Measurements from ENCODE around the gene DENND1C.

DNA sequence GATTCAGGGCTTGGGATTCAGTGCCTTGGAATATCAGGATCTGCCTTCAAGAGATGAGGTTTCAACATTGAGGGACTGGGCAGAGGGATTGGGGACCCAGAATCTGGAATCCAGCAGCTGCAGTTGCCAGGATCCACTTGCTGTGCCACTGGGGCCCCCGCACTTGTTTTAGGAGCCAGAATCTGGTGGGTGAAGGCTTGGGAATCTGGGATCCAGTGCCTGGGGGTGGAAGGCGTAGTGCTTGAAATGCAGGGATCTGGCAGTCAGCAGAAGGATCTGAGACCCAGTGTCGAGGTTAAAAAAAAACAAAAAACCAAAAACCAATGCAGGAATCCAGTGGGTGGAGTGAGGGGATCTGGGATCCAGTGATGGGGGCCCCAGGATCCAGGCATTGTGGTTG, 40.7 kb downstream of the DENND1C start:
- TF ChIP-seq, protein P1, sequence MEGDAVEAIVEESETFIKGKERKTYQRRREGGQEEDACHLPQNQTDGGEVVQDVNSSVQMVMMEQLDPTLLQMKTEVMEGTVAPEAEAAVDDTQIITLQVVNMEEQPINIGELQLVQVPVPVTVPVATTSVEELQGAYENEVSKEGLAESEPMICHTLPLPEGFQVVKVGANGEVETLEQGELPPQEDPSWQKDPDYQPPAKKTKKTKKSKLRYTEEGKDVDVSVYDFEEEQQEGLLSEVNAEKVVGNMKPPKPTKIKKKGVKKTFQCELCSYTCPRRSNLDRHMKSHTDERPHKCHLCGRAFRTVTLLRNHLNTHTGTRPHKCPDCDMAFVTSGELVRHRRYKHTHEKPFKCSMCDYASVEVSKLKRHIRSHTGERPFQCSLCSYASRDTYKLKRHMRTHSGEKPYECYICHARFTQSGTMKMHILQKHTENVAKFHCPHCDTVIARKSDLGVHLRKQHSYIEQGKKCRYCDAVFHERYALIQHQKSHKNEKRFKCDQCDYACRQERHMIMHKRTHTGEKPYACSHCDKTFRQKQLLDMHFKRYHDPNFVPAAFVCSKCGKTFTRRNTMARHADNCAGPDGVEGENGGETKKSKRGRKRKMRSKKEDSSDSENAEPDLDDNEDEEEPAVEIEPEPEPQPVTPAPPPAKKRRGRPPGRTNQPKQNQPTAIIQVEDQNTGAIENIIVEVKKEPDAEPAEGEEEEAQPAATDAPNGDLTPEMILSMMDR (conservative IDR thresholded peaks at IDR 0.05), result no peak
- no peak for TF ChIP-seq EZH2 (IDR thresholded peaks at IDR 0.05; ENCODE audit: low read depth)

Measured in PC-9 (cell line).